SH-SY5Y (cell line): ENCODE results near the gene AGO3.

Experiments
- GATA2 ChIP-seq: IDR thresholded peaks from 2 replicates; pipeline ENCODE4 v1.6.1; 2011; ENCODE audit warnings: mild to moderate bottlenecking, low read depth, low read length
- GATA3 ChIP-seq: IDR thresholded peaks from 2 replicates; pipeline ENCODE4 v1.6.1; 2011; ENCODE audit warnings: low read depth, mild to moderate bottlenecking, low read length, moderate library complexity

AGO3 gene

DNA sequence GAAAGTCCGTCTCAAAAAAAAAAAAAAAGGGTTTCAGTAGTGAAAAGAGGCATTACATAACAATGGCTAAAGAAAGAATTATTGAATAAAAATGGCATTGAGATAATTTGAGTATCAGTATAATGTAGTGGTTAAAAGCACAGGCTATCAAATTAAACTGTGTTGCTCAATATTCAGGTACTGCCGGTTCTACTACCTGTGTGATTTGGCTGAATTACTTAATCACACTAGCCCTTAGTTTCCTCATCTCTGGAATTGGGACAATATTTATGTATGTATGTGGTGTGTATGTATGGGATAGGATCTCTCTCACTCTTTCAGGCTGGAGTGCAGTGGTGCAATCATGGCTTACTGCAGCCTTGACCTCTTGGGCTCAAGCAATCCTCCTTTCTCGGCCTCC is 96.9 kb downstream of the AGO3 start:
- TF ChIP-seq GATA3 (no peak), GATA2 (no peak)

DNA sequence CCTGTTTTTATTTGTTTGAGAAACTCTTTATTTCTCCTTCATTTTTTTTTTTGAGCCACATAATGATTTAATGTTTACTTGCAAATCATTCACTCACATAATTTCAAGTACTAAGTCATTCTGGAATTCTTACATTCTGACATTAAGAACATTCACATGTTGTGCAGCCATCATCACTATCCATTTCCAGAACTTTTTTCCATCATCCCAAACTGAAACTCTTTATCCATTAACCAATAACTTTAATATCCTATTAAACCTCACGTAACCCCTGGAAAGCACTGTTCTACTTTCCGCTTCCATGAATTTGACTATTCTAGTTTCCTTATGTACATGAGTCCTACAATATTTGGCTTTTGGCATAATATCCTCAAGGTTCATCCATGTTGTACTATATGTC is 100.5 kb downstream of the AGO3 start:
- TF ChIP-seq GATA3 (no peak), GATA2 (no peak)

DNA sequence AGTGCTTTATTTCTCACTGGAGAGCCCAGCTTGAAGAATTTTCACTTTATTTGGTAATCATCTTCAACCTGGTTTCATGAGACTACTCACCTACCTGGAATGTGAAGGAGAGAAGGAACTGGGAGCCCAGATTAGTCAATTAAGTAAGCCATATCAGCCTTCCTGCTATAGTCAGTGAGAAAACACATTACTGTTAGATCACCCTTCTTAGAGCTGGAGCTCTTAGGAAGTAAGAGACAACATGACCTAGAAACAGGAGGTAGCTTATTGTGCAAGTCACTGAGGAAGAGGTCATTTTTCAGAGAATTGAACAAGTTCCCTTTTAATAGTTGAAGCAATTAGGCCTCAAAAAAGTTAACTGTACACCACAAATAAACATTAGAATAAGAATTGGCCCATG is 103.8 kb downstream of the AGO3 start:
- TF ChIP-seq GATA3, result no peak

DNA sequence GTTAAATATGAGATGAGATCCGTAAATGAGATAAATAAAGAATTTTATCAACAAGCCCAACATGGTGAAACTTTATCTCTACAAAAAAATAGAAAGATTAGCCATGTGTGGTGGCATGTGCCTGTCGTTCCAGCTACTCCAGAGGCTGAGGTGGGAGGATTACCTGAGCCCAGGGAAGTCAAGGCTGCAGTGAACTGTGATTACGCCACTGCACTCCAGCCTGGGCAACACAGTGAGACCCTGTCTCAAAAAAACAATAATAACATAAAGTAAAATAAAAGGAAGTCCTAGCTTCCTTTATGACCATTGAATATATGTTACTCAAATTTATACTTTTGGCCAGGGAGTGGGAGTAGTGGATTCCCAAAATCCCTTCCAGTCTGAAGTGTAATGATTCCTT is 104.2 kb downstream of the AGO3 start:
- TF ChIP-seq GATA3 (no peak), GATA2 (no peak)

DNA sequence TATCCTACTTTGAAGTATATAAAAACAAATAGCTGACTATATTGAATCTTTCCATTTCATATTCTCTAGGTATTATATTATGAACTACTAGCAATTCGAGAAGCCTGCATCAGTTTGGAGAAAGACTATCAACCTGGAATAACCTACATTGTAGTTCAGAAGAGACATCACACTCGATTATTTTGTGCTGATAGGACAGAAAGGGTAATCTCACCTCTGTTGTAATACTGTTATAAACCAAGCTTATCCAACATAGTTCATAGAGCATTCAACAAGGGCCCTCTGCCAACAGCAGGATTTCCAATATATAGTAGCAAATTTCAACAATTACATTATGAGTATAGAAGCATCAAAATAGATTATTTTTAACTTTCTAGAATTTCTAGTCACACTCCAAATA is 109.3 kb downstream of the AGO3 start:
- TF ChIP-seq GATA3, result no peak
- no peak for TF ChIP-seq GATA2

DNA sequence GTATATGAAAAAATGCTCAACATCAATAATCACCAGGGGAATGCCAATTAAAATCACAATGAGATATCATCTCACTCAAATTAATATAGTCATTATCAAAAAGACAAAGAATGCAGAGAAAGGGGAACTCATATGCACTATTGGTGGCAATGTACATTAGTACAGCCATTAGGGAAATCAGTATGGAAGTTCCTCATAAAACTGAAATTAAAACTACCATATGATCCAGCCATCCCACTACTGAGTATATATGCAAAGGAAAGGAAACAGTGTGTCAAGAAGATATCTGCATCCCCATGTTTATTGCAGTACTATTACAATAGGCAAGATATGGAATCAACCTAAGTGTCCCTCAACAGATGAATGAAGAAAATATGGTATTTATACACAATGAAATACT is 120.9 kb downstream of the AGO3 start:
- TF ChIP-seq GATA3 (no peak), GATA2 (no peak)

DNA sequence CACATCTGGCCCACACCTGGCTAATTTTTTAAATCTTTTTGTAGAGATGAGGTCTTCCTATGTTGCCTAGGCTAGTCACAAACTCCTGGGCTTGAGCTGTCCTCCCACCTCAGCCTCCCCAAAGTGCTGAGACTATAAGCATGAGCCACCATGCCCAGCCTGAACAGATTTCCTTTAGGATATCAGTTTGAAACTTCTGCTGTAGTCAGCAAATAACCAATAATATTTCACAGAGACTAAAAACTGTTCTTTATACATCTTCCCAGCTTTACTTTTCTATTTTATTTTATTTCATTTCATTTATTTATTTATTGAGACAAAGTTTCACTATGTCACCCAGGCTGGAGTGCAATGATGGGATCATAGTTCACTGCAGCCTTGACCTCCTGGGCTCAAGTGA is 123.1 kb downstream of the AGO3 start:
- no peak for TF ChIP-seq GATA2

DNA sequence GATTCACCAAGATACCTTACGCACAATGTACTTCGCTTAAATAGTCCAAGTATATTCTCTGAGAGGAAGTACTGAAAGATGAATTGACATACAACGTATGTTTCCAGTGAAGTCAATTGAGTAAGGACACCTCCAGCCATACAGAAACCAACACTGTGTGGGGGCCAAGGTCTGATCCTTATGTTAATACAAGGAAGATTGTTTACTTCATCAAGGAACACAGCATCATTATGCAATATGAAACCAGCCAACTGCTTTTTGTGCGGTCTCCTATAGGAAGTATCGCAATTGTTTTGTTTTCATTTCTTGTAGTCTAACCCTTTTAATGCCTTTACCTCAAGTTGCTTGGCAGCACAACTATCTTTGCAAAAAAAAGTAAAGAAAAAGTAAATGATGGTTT is 124.8 kb downstream of the AGO3 start:
- TF ChIP-seq GATA2 (no peak), GATA3 (no peak)

DNA sequence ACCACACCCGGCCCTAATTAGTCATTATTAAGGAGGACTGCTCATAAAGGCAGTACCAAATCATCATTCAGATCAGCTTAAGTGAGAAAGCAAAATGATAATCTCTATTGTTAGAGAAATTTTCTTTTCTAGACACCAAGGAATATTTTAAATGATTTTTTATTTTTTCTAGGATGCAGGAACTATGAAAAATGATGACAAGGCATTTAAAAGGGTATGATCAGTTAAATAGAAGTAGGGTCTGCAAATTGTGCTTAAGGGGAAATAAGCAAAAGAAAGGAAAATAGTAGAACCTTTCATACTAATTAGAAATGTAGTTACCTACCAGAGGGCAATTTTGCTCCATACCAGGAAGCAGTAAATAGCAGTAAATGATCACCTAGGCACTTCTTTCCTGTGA is 131.4 kb downstream of the AGO3 start:
- TF ChIP-seq GATA3 (no peak), GATA2 (no peak)

DNA sequence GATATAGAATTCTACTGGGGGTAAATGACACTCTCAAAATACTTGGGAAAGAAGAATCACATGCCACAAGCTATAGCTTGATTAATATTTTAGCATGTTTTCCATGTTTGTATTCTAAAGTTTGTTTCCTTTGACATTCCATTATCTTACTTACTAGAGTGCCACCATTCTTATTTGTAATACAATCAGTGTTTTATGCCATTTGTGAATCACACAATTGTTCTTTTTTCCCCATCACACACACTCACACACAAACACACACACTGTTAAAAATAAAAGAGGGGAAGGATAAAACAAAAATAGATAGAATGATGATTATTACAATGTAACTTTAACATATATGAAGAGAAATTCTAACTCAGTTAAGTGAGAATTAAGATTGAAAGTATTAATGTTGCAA is 137.0 kb downstream of the AGO3 start:
- no peak for TF ChIP-seq GATA2
- TF ChIP-seq GATA3, result no peak

DNA sequence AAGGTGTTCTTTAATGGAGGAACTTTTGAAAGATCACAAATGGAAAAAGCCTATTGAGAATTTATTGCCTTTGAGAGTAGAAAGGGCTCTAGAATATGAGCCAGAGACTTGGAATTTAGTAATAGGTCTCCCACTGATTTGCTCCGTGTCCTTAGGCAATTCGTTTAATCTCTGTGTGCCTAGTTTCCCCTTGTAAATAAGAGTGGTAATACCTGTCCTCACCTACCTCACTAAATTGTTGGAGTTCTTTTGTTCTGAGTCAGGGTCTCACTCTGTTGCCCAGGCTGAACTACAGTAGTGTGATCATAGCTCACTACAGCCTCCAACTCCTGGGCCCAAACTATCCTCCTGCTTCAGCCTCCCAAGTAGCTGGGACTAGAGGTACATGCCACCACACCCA is 138.0 kb downstream of the AGO3 start:
- TF ChIP-seq GATA2 (no peak), GATA3 (no peak)

DNA sequence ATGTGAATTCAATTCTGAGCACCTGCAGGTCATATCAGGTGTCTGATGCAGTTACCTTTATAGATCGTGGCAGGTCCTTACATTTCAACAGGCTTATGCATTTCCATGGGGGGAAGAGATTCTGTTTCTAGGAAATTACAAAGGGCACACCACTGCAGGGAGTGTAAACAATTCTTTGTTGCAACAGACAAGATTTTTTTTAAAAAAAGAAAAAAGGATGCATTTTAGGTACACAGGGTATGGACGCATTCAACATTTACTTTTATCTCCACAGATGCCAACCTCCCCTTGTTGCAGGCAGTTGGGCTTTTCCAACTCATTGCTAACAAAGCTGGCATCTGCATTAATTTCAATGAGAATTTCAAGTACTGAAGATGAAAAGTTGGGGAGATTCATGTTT is 139.4 kb downstream of the AGO3 start:
- TF ChIP-seq GATA3 (no peak), GATA2 (no peak)

DNA sequence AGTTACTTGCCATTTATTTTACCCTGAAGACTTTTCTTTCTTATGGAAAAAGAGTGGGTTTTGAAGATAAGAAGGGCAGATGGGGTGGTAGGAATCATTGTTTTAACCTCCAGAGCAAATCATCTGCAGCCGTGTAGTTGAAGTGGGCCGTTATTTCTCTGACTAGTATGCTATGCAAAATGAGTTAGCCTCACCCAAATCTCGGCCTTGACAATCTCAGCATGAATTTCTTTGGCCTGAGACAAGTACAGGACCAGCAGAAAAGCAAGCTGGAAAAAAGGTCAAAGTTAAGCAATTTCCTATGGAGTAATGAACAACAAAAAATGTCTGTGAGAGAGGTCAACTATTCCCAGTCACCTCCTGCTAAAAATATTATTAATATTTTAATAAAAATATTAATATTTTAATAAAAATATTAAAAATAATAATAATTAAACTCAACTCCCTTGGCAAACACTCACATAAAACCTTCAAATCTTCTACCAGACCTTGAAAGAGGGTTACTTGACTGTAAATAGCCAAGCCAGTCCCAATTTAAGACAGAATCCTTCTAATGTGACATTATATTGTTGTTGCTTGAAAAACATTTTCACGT is 146.2 kb downstream of the AGO3 start:
- TF ChIP-seq GATA3, result no peak

DNA sequence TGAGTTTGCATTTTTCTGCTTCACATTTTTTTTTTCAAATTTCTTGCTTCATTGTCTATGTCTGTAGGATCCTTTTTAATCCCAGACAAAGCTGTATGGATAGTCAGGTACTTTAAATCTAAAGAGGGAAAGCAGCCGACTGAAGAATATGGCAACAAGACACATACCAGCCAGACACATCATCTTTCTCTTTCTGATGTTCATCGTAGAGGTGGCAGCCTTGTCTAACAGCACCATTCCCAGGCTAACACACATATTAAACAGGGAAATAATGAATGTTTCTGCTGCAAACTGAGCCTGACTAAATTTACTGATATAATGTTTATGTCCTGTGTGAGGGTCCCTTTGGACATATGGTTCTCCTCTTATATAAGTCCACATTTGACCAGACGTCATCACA is 149.3 kb downstream of the AGO3 start:
- no peak for TF ChIP-seq GATA3
- TF ChIP-seq GATA2, result no peak

DNA sequence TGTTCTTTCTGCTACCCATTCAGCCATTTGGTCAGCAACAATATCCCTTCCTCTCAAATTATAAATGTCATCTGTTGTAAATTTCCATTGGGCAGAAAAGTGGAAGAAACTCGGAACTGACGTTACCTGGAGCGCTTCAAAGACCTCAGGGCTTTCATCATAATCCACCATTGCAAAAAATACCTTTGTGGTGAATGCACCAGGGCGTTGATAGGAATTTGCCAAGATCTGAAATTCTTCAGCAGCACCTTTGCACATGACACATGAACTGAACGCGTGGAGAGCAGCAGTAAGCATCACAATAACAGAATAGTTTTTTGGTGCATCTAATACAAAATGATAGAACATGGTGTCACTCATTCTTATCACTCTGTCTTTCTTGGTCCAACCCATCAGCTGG is 149.9 kb downstream of the AGO3 start:
- no peak for TF ChIP-seq GATA2
- no peak for TF ChIP-seq GATA3

DNA sequence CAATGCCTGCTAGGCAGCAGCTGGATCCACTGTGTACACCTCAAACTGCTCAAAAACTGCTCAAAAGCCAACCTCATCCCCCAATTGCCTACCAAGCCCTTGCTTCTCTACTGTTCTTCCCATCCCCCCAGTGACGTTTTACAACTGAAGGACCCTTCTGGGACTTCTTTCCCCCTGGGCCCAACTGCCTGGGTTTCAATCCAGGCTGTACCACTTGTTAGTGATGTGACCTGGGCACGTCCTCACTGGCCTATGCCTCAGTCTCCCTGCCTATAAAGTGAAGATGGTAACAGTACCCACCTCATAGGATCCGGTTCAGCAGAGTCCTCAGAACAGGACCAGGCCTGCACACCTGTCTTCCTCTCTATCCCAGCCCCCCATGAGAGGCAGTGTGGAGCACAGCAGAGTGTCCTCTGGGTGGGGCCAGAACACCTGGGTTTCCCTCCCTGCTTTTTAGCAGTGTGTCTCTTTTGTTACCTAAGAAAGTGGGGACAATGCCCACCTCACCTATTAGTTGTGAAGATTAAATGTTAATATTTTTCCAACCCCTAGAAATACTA is 151.1 kb downstream of the AGO3 start:
- TF ChIP-seq GATA3 (no peak), GATA2 (no peak)

DNA sequence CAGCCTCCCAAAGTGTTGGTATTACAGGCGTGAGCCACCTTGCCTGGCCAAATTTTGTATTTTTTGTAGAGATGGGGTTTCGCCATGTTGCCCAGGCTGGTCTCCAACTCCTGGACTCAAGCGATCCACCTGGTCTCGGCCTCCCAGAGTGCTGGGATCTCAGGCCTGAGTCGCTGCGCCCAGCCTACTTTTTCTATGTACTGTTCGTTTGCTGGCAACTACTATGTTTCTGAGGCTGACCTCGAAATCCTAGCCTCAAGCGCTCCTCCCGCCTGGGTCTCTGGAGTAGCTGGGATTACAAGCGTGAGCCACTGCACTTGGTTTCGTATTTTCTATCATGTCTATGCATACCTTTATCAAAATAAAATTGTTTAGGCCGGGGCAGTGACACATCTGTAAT is 152.3 kb downstream of the AGO3 start:
- TF ChIP-seq GATA3, result no peak
- TF ChIP-seq GATA2, result no peak
